Measurements from ENCODE around the gene SYN1. TPM values are rescaled to one million over a fixed set of nuclear protein-coding genes. Genes with fewer than 3 reads are reported as not detected.
A peak's percentile ranks its signal among the peaks of the same experiment; 100 is the strongest.

SYN1 gene
- total and polyA plus RNA-seq, 5 donors = 8.6 to 21.9 (median 17.4) TPM

DNA sequence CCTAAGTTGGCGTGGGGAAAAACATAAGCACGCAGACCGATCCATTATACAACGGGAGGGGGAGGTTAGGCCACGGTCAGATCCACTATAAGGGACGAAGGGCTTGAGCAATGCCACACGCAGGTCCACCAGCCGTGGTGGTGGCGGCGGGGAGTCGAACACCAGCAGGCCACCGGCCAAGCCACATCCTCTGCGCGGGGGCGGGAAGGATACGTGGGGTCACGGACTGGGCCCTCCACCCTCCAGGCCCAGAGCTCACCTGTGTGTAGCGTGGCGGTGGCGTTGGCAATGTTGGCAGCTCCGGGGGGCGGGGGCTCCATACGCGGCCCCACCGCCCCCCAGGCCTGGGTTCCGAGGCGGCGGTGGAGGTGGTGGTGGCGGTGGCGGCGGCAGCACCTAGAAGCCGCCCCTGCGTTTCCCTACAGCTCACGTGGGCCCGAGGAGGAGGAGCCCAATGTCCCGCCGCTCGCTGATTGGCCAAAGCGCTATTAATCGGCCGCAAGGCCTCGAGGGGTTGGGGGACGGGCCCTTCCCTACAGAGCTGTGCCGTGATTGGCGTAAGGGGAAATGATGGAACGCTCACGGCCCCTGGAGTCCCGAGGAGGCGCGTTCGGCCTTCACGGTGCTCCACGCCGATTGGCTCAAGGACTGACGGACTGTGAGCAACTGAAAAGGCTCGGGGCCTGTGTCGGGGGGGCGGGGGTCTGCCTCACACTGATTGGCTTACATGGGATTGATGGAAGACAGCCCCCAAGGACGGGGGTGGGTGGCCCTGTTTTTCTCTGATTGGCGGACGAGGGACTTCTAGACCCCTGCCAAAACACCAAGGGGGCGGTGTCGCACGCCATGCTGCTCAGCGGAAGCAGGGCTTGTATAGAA is 30.7 kb upstream of the SYN1 start, which contains the start of gene ELK1:
Gene ELK1 (minus strand): TSS at position 400 of the 879 bp plus-strand sequence. CDS start 9,122 bp downstream, outside the sequence.
- no peaks in the 10 kb centered on the region for H3K9me3 ChIP-seq (ENCODE audit: control insufficient read depth, low read length)
- WGBS = under 1% methylated on average over 65 of the region's 65 CpGs
- H3K27ac ChIP-seq (ENCODE audit: low read length) = peak within 1 kb of the TSS; percentile 83
- peaks cover 10% of the 10 kb centered on the region for H3K4me1 ChIP-seq (ENCODE audit: control insufficient read depth, insufficient read depth, low read length)
- intact Hi-C loops (cut with DNase I) = loop anchor here in 1 of 4 donors (10.0 kb wide), 1 partner anchor 374 kb away; no protein-coding TSS in a partner anchor
- peak; percentile 98 for ATAC-seq
- H3K27me3 ChIP-seq (ENCODE audit: control insufficient read depth, insufficient read depth) = no peaks in the 10 kb centered on the region
- DNase-seq = peak; percentile 95 to 97 (median 97)
- H3K4me3 ChIP-seq (ENCODE audit: low read length) = peak within 1 kb of the TSS; percentile 70

DNA sequence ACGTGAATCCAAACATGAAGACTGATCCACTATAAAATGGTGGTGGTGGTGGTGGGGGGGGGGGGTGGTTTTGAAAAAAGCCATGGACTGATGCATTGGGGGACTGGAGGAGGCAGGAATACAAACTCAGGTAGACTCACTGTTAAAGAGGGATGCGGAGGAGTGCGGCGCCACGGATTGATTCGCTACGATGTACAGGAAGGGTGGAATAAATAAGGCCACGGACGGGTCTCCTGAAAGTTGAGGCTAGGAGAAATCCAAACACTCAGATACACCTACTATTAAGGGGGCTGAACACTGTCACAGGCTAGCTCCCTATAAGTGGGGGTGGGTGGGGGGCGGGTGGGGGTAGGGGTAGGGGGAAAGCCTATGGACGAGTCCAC is 30.1 kb upstream of the SYN1 start:
- Histone ChIP-seq H3K27ac (ENCODE audit: low read length) (no peak overlapping the region), H3K4me1 (ENCODE audit: control insufficient read depth, insufficient read depth, low read length) (peaks cover 11% of the 10 kb centered on the region), H3K9me3 (ENCODE audit: control insufficient read depth, low read length) (no peaks in the 10 kb centered on the region), H3K4me3 (ENCODE audit: low read length) (peak overlapping the region; percentile 67), H3K27me3 (ENCODE audit: control insufficient read depth, insufficient read depth) (no peaks in the 10 kb centered on the region)
- DNase-seq = no peak
- intact Hi-C loops (cut with DNase I) = loop anchor here in 2 of 4 donors (5.0 to 10.0 kb wide), 2 partner anchors 87 to 375 kb away; partner anchors contain the start of gene ARAF (in 1 of the 2)
- no peak for ATAC-seq
- WGBS = 0% methylated on average over 11 of the region's 11 CpGs

DNA sequence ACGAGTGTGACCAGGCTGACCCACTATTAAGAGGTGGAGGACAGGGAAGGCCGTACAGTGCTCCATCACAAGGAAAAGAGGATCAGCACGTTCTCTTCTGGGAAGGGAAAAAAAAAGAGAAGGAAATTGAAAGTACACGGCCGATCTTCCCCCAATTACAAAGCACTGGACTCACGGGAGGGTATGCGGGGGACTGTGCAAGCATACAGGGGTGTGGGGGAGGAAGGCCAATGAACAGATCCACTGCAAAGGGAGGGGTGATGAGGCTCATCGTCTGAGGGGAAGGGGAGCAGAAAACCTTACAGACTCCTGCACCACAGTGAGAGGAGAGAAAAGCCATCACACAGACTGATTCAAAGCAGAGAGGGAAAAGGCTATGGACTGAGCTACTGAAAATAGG is 29.6 kb upstream of the SYN1 start:
- WGBS = 34% methylated on average over 8 of the region's 8 CpGs
- ATAC-seq = no peak
- Histone ChIP-seq H3K27ac (ENCODE audit: low read length) (no peak overlapping the region), H3K9me3 (ENCODE audit: control insufficient read depth, low read length) (no peaks in the 10 kb centered on the region), H3K4me3 (ENCODE audit: low read length) (peak overlapping the region; percentile 67), H3K27me3 (ENCODE audit: control insufficient read depth, insufficient read depth) (no peaks in the 10 kb centered on the region), H3K4me1 (ENCODE audit: control insufficient read depth, insufficient read depth, low read length) (peaks cover 11% of the 10 kb centered on the region)
- intact Hi-C loops (cut with DNase I) = loop anchor here in 1 of 4 donors (5.0 kb wide), 1 partner anchor 87 kb away; the partner anchor contains the start of gene ARAF
- DNase-seq = no peak

DNA sequence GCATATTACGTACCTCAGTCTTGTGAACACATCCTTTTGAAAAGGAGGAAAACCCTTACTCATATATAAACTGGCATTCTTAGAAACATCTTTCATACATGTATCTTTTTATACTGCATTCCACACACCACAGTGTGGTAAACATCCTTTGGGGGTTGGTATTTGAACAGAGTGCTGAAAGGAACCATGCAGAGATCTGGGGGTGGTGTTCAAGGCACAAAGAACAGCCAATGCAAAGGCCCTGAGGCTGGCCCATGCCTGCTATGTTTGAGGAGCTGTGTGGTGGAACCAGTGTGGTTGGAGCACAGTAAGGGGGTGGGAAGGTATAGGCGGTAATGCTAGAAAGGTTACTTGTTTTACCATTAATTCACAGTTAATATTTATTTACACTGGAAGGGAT is 28.7 kb upstream of the SYN1 start:
- ATAC-seq = no peak
- WGBS = 96% methylated on average over 2 of the region's 2 CpGs
- Histone ChIP-seq H3K4me3 (ENCODE audit: low read length) (no peak overlapping the region), H3K27ac (ENCODE audit: low read length) (no peak overlapping the region), H3K4me1 (ENCODE audit: control insufficient read depth, insufficient read depth, low read length) (peaks cover 11% of the 10 kb centered on the region), H3K27me3 (ENCODE audit: control insufficient read depth, insufficient read depth) (no peaks in the 10 kb centered on the region), H3K9me3 (ENCODE audit: control insufficient read depth, low read length) (no peaks in the 10 kb centered on the region)
- no peak for DNase-seq
- intact Hi-C loops (cut with DNase I) = loop anchor here in 1 of 4 donors (5.0 kb wide), 1 partner anchor 86 kb away; the partner anchor contains the start of gene ARAF

DNA sequence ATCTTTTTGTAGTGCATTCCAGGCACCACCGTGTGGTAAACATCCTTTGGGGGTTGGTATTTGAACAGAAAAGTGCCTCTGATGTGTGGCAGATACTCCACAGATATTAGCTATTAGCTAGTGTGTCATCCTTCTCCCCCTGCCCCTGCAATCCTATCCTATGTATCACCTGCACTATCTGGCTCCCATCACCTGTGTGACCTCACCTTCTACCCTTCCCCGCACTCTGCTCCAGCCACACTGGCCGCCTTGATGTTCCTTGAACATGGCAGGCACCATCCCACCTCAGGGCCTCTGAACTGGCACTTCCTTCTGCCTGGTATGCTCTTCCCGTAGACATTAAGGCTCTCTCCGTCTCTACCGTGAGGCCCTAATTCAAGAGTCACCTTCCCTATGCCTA is 27.0 kb upstream of the SYN1 start:
- no peaks in the 10 kb centered on the region for H3K27me3 ChIP-seq (ENCODE audit: control insufficient read depth, insufficient read depth)
- peaks cover 11% of the 10 kb centered on the region for H3K4me1 ChIP-seq (ENCODE audit: control insufficient read depth, insufficient read depth, low read length)
- ATAC-seq (no peak), DNase-seq (no peak)
- no peak overlapping the region for H3K4me3 ChIP-seq (ENCODE audit: low read length)
- WGBS = 82% methylated on average over 6 of the region's 6 CpGs
- intact Hi-C loops (cut with DNase I) = loop anchor here in 1 of 4 donors (5.0 kb wide), 1 partner anchor 84 kb away; the partner anchor contains the start of gene ARAF
- H3K9me3 ChIP-seq (ENCODE audit: control insufficient read depth, low read length) = no peaks in the 10 kb centered on the region
- H3K27ac ChIP-seq (ENCODE audit: low read length) = no peak overlapping the region

DNA sequence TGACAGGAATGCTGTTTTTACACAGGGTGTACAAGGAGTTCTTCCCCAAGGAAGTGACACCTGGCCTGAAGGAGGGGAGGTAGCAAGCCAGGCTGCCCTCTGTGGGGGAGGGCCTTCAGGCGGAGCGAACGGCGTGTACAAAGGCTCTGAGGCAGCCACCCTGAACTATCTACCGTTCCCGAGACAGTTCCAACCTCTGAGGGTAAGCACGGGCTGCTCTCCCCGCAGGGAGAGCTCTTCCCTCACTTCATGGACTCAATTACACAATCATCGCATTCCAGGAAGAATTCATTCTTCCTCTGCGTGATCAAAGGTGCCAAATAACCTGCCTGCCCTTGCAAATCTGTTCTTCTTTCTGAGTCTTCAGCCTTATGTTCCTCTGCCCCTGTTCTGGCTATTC is 25.9 kb upstream of the SYN1 start:
- DNase-seq = no peak
- peaks cover 7% of the 10 kb centered on the region for H3K4me1 ChIP-seq (ENCODE audit: control insufficient read depth, insufficient read depth, low read length)
- ATAC-seq = no peak
- 76% methylated on average over 10 of the region's 10 CpGs for WGBS
- H3K27me3 ChIP-seq (ENCODE audit: control insufficient read depth, insufficient read depth) = no peaks in the 10 kb centered on the region
- no peaks in the 10 kb centered on the region for H3K9me3 ChIP-seq (ENCODE audit: control insufficient read depth, low read length)
- no peak overlapping the region for H3K4me3 ChIP-seq (ENCODE audit: low read length)
- no peak overlapping the region for H3K27ac ChIP-seq (ENCODE audit: low read length)
- intact Hi-C loops (cut with DNase I) = loop anchor here in 1 of 4 donors (5.0 kb wide), 1 partner anchor 83 kb away; the partner anchor contains the start of gene ARAF

DNA sequence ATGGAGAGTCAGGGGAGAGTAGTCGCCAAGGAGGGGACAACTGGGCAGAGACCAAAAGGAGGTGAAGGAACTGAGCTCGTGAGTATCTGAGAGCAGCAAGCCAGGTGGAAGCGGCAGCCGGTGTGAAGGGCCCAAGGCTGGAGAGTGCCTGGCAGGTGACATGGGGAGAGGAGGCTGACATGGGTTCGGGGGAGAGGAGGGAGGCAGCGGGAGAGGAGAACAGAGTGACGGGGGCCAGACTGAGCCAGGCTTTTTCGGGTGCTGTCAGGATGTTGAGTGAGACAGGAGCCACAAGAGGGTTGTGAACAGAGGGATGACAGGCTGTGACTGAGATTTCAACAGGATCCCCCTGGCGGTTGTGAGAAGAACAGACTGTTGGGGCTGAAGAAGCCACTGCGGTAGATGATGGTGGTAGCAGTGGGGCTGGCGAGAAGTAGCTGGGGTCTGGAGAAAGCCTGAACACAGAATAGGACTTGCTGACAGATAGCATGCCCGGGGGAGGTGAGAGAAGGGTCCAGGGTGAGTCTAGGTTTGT is 25.0 kb upstream of the SYN1 start:
- no peak overlapping the region for H3K27ac ChIP-seq (ENCODE audit: low read length)

DNA sequence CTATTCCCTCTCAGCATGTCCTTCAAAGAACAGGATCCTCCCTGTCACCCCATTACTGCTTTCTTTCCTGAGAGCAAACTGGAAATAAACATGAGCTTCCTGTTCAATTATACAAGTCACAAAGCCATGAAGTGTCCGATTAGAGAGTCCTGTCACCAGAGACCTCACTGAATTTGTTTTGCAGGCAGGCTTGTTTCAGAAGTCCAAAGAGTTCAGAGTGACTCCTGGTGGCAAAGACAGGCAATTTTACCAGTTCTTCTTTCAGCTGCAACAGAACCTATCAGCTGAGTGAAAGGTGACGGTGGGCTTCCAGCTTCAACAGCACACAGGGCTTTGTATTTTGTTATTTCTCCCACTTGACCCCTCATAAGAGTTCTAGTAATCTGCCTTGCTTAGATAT is 24.3 kb upstream of the SYN1 start:
- Histone ChIP-seq H3K27me3 (ENCODE audit: control insufficient read depth, insufficient read depth) (no peaks in the 10 kb centered on the region), H3K9me3 (ENCODE audit: control insufficient read depth, low read length) (no peaks in the 10 kb centered on the region), H3K27ac (ENCODE audit: low read length) (peak overlapping the region; percentile 37), H3K4me3 (ENCODE audit: low read length) (no peak overlapping the region), H3K4me1 (ENCODE audit: control insufficient read depth, insufficient read depth, low read length) (peaks cover 3% of the 10 kb centered on the region)
- DNase-seq = no peak
- WGBS = 6% methylated on average over 2 of the region's 2 CpGs
- intact Hi-C loops (cut with DNase I) = no loop called here
- ATAC-seq = peak; percentile 49 to 59

More for the DNA sequence above, 25.0 kb upstream of the SYN1 start:
- H3K4me1 ChIP-seq (ENCODE audit: control insufficient read depth, insufficient read depth, low read length) = peaks cover 7% of the 10 kb centered on the region
- H3K9me3 ChIP-seq (ENCODE audit: control insufficient read depth, low read length) = no peaks in the 10 kb centered on the region
- no peaks in the 10 kb centered on the region for H3K27me3 ChIP-seq (ENCODE audit: control insufficient read depth, insufficient read depth)
- intact Hi-C loops (cut with DNase I) = loop anchor here in 1 of 4 donors (5.0 kb wide), 1 partner anchor 82 kb away; the partner anchor contains the start of gene ARAF
- ATAC-seq = peak; percentile 56 to 67
- no peak for DNase-seq
- WGBS = 49% methylated on average over 12 of the region's 12 CpGs
- H3K4me3 ChIP-seq (ENCODE audit: low read length) = no peak overlapping the region

DNA sequence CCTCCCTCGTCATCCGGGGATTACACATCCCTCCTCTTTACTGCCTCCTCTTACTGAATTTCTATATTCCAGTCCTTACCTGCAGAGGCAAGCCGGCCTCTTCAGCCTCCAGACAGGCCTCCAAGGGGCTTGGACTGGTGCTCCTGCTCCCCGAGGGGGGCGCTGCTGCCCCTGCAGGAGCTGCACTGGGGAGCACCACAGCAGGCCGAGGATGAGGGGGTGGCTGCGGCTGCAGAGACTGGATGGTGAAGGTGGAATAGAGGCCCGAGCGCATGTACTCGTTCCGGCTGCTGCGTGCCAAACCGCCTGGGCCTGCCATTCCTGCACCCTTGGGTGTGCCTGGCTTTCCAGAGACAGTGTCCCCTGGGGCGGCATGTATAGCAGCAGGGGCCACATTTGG is 19.2 kb upstream of the SYN1 start:
- intact Hi-C loops (cut with DNase I) = no loop called here
- H3K4me1 ChIP-seq (ENCODE audit: control insufficient read depth, insufficient read depth, low read length) = no peaks in the 10 kb centered on the region
- H3K4me3 ChIP-seq (ENCODE audit: low read length) = no peak overlapping the region
- H3K27me3 ChIP-seq (ENCODE audit: control insufficient read depth, insufficient read depth) = no peaks in the 10 kb centered on the region
- DNase-seq (no peak), ATAC-seq (no peak)
- no peaks in the 10 kb centered on the region for H3K9me3 ChIP-seq (ENCODE audit: control insufficient read depth, low read length)
- H3K27ac ChIP-seq (ENCODE audit: low read length) = no peak overlapping the region
- 93% methylated on average over 14 of the region's 14 CpGs for WGBS

DNA sequence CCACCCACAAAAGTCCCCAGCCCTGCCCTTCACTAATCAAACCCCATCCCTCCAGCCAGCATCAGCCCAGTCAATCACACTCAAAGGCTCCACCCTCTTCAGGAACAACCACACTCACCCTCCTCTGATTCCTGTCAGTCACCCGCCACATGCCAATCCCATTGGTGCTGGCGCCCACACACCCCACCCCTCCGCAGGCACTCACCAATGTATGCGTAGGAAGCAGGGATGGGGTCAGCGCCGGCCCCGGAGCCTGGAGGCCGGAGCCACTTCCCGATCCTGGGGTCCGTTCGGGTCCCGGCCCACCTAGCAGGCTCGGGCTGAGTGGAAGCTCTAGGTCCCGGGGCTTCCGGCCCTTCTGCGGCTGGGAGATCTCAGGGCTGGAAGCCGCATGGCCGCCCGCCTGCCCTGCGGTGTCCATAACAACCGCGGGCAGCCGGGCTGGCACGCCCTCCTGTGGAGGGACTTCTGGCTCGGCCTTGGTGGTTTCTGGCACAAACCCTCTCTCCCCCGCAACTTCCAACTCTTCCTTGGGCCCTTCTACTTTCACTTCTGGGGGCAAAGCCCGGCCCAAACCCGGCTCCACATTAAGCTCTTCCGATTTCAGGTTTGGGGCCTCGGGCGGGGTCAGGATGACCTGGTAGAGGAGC is 18.0 kb upstream of the SYN1 start:
- WGBS = 53% methylated on average over 31 of the region's 31 CpGs
- H3K4me3 ChIP-seq (ENCODE audit: low read length) = no peak overlapping the region
- intact Hi-C loops (cut with DNase I) = no loop called here

More for the DNA sequence above, 18.0 kb upstream of the SYN1 start:
- H3K27me3 ChIP-seq (ENCODE audit: control insufficient read depth, insufficient read depth) = no peaks in the 10 kb centered on the region
- H3K27ac ChIP-seq (ENCODE audit: low read length) = no peak overlapping the region
- H3K9me3 ChIP-seq (ENCODE audit: control insufficient read depth, low read length) = no peaks in the 10 kb centered on the region
- ATAC-seq (peak; percentile 90 to 94), DNase-seq (peak; percentile 52 to 79 (median 73))
- no peaks in the 10 kb centered on the region for H3K4me1 ChIP-seq (ENCODE audit: control insufficient read depth, insufficient read depth, low read length)
